Lung microvascular endothelial cell (primary cell): ENCODE data around the gene CSTF3. TPM values are rescaled to one million over a fixed set of nuclear protein-coding genes. Genes with fewer than 3 reads are reported as not detected.
"Not testable (repeated sequence)": the region's sequence is repeated elsewhere in the genome, so short reads cannot be mapped to it uniquely, and the experiment has no call there.

Experiments used
- DNase-seq, 2 donors: peaks; one replicate each; pipeline versions ENCODE4 v3.0.0 to v3.0.0-alpha.2; 2010; ENCODE audit warnings: low read depth in 2 of 2
- total RNA-seq: library from RNA; depleted of rRNA; stranded (reverse); fragments of >200 nt; gene quantifications from 2 replicates; pipeline ENCODE4 v1.2.1, GENCODE V29; 2014

CSTF3 gene
- total RNA-seq, 1 donor from 2014 or later = 14.3 TPM

GRCh38 chr11:33086017-33086416 lies 75.3 kb downstream of the CSTF3 start:
- no peak for DNase-seq

GRCh38 chr11:33083918-33084317 lies 77.4 kb downstream of the CSTF3 start:
- no peak for DNase-seq

- no peak for DNase-seq
Observed at GRCh38 chr11:33072465-33072864, 88.8 kb downstream of the CSTF3 start.

DNA sequence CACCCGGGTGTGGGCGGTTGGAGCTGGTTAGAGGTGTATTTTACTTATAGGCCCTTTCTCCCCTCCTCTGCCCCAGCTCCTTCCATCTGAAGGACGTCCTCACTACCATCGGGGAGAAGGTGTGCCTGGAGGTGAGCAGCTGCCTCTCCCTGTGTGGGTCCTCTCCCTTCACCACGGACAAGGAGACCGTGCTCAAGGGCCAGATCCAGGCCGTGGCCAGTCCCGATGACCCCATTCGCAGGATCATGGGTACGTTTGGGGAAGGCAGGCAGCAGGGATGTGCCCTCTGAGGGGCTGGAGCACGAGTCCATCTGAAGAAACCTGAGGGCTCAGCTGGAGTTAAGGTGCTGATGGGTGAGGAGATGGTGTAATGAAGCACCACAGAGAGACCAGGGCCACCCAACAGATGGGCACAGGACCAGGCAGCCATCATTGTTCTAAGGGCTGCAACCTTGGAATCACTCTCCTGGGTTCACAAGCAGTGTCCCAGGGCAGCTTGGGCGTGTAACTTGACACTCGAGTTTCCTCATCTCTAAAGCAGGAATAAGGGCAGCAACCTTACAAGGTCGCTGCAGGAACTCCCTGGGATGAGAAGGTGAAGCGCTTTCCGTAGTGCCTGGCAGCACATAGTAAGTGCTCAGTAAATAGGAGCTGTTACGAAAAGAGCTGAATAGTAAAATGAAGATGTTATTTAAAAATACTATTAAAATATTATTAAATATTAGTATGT lies 92.5 kb downstream of the CSTF3 start:
- no peak for DNase-seq

DNA sequence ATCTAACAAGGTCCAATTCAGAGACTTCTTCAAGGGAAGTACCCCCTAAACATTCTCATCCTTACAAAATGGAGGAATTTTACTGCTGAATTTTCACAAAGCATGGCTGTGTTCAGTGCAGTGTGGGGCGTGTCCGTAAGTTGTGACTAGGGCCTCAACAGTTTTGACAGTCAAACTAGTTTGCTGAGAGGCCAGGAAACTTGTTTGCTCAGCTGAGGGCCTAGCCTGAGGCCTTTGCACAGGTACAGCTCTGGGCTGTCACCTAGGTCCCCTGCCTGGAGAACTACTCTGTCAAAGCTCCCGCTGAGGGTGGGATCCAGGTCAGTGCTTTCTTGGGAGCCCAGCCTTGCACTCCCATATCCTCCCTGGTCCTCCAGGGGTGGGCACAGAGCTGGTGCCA lies 94.0 kb downstream of the CSTF3 start:
- no peak for DNase-seq

DNA sequence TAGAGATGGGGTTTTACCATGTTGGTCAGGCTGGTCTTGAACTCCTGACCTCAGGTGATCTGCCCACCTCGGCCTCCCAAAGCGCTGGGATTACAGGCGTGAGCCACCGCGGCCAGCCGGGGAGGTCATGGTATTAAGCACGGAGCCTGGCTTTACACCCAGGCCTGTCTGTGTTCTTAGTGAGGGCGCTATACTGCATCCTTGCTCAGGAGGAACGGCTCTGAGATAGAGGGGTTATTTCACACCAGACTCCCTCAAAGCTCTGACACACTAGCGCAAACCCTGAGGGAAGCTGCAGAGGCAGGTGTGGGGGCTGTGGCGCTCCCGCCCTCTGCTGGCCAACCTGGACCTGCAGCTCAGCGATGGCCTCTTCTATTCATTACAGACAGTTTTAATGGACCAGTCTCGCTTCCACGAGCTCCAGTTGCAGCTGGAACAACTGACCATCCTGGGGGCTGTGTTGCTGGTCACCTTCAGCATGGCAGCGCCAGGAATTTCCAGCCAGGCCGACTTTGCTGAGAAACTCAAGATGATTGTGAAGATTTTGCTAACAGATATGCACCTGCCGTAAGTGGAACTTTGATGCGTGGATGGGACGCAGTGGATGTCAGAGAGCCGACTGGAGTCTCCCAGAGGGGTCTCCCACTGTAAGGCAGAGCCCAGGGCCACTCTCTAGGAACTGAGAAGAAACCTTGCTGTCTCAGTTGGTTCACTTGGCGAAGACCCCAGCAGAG lies 95.7 kb downstream of the CSTF3 start:
- DNase-seq = peak; percentile 72 to 82

GRCh38 chr11:33064866-33065265 lies 96.4 kb downstream of the CSTF3 start:
- no peak for DNase-seq

DNA sequence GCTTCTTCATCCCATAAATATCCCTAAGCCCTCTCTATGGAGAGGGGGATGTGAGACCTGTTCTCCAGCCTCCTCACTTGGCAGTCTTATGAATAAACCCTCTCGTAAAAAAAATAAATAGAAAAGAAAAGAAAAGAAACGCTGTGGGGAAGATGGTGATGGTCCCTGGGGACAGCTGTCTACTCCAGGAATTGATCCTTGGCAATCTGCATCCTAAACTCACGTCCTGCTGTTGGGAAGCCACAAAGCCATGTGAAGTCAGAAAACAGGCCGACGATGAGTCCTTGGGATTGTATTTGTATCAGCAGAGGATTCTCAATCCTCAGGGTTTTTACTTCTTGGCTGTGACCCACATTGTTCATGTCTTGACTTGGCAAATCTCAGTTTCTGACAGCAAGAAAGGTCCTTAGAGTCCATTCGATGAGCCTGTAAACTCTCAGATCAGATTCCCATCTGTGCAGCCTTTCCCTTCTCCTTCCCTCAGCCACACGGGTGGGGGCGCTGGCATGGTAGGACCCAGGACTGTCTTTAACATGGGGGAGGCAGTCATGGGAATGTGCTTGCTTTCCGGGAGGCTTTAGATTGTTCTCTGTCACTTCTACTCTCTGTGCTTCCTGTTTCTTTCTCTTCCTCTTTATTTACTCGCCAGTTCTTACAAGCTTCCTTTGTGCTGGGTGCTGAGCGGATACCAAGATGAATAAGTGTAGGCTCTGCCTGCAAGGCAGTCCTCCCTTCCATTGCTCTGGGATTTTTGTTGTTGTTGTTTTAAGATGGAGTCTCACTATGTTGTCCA lies 97.1 kb downstream of the CSTF3 start:
- no peak for DNase-seq

- no peak for DNase-seq
Observed at GRCh38 chr11:33063326-33063881, 97.9 kb downstream of the CSTF3 start.

- no peak for DNase-seq
Observed at GRCh38 chr11:33062137-33062536, 99.1 kb downstream of the CSTF3 start.

DNA sequence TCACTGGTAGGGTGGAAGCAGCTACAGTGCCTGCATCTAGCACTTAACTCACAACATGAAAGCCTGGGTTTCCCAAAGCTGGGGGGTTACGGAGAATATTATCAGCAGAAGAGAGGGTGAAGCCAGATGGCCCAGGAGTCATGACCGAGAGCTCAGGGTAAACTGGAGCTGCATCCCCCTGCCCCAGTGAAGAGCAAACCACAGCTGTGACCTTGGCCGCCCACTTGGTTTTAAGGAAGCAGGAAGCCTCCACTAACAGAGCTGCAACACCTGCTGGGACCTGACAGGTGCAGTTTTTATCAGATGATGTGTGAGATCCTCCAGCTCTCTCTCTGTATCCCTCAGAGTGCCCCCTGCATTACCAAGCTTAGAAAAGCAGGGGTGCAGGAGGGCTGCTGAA lies 101.0 kb downstream of the CSTF3 start:
- no peak for DNase-seq

- DNase-seq = no peak
Observed at GRCh38 chr11:33059331-33060007, 101.8 kb downstream of the CSTF3 start.

DNA sequence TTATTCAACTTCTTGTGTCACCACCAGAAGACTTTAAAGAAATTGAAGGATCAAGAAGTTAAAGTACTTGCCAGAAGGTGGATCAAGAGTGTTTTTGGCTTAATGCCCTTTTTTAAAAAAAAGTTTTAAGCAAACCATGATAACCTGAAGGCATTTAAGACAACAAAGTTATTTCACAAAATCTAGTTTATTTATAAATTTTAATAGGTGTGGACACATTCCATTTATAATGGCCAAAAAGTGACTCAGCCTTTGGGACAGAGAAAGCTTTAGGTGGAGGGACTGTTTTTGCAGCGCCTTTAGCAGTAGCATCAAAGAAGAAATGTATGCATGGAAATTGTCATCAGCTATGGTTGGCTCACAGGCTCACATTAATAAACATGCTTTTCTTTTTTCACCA lies 104.0 kb downstream of the CSTF3 start:
- DNase-seq = no peak

- DNase-seq = no peak
Observed at GRCh38 chr11:33055375-33055774, 105.9 kb downstream of the CSTF3 start.

GRCh38 chr11:33052231-33052630 lies 109.0 kb downstream of the CSTF3 start:
- no peak for DNase-seq

DNA sequence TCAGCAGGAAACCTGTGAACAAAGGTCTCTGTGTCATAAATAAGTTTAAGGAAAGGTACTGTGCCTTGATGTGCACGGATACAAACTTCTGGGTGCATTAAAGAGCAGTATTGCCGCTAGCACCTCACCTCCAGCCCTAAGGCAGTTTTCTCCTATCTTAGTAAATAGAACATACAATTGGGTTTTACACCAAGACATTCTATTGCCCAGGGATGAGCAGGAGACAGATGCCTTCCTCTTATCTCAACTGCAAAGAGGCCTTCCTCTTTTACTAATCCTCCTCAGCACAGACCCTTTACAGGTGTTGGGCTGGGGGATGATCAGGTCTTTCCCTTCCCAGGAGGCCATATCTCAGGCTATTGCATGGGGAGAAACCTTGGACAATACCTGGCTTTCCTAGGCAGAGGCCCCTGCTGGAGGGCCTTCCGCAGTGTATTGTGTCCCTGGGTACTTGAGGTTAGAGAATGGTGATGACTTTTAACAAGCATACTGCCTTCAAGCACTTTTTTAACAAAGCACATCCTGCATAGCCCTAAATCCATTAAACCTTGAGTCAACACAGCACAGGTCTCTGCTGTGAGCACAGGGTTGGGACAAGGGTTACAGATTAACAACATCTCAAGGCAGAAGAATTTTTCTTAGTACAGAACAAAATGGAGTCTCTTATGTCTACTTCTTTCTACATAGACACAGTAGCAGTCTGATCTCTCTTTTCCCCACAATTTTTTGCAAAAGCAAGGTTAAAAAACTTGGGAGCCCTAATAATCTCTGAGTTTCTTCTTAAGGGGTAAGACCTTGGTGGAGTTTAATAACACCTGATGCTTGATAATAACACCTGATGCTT lies 111.5 kb downstream of the CSTF3 start:
- not testable (repeated sequence) for DNase-seq

- DNase-seq = peak in 1 of 2 donors; percentile 51
Observed at GRCh38 chr11:33048701-33049100, 112.6 kb downstream of the CSTF3 start.

GRCh38 chr11:33045551-33046255 lies 115.6 kb downstream of the CSTF3 start:
- no peak for DNase-seq

- DNase-seq = no peak
Observed at GRCh38 chr11:33044285-33044756, 117.0 kb downstream of the CSTF3 start.
